ENCODE results near the gene CUBN.

- TF ChIP-seq CTCF (IDR thresholded peaks at IDR 0.05) (no peak), NR2C2 (CRISPR knock-in tag; IDR thresholded peaks at IDR 0.05) (no peak), USF2 (CRISPR knock-in tag; IDR thresholded peaks at IDR 0.05) (no peak), ZNF512 (CRISPR knock-in tag; IDR thresholded peaks at IDR 0.05; ENCODE audit: borderline replicate concordance) (no peak), FOXP4 (CRISPR knock-in tag; IDR thresholded peaks at IDR 0.05) (no peak), AFF4 (CRISPR knock-in tag; IDR thresholded peaks at IDR 0.05; ENCODE audit: borderline replicate concordance) (no peak), MAX (CRISPR knock-in tag; IDR thresholded peaks at IDR 0.05) (no peak), TCF7 (CRISPR knock-in tag; IDR thresholded peaks at IDR 0.05; ENCODE audit: low read depth) (no peak), TEAD4 (CRISPR knock-in tag; IDR thresholded peaks at IDR 0.05) (no peak), GTF2I (CRISPR knock-in tag; conservative IDR thresholded peaks at IDR 0.05) (no peak), FOXJ3 (CRISPR knock-in tag; IDR thresholded peaks at IDR 0.05; ENCODE audit: borderline replicate concordance) (no peak)
Observed at GRCh38 chr10:17031637-17032635, 97.7 kb downstream of the CUBN start.

Measured in WTC11 (cell line).